Measurements from ENCODE around the gene QSOX1.

QSOX1 gene

GRCh38 chr1:180238675-180239074 lies 84.0 kb downstream of the QSOX1 start:
- Histone ChIP-seq H4K20me1 (ENCODE audit: control insufficient read depth, insufficient read depth, low read depth, low read length) (peaks cover 5% of the 10 kb centered on the region; the same call in 1 of the 2 replicates), H3K9me2 (replicated peaks; ENCODE audit: control insufficient read depth, low read length) (no peaks in the 10 kb centered on the region), H3F3A (ENCODE audit: control insufficient read depth, insufficient read depth) (no peaks in the 10 kb centered on the region), H3K4me2 (ENCODE audit: low read length) (no peak overlapping the region), H3K27ac (ENCODE audit: low read depth, low read length) (no peak overlapping the region), H3K4me3 (ENCODE audit: low read length) (no peak overlapping the region), H3K79me2 (ENCODE audit: control insufficient read depth, low read length) (no peaks in the 10 kb centered on the region), H3K9me3 (ENCODE audit: control insufficient read depth, insufficient read depth, low read length) (no peaks in the 10 kb centered on the region), H3K36me3 (ENCODE audit: control insufficient read depth, low read length) (no peaks in the 10 kb centered on the region), H3K27me3 (ENCODE audit: control insufficient read depth, low read length) (peaks cover 47% of the 10 kb centered on the region), H3K4me1 (ENCODE audit: control insufficient read depth, low read length) (peaks cover 8% of the 10 kb centered on the region)
- TF ChIP-seq EZH2phosphoT487 (IDR thresholded peaks at IDR 0.05; ENCODE audit: borderline replicate concordance, low read length) (no peak), CTCF (IDR thresholded peaks at IDR 0.05; ENCODE audit: low read depth, low read length, poor library complexity, severe bottlenecking) (no peak)

- no peaks in the 10 kb centered on the region for H3K79me2 ChIP-seq (ENCODE audit: control insufficient read depth, low read length)
- H3K9me3 ChIP-seq (ENCODE audit: control insufficient read depth, insufficient read depth, low read length): no peaks in the 10 kb centered on the region
- H4K20me1 ChIP-seq (ENCODE audit: control insufficient read depth, insufficient read depth, low read depth, low read length): peaks cover 5% of the 10 kb centered on the region; the same call in 1 of the 2 replicates
- H3K27me3 ChIP-seq (ENCODE audit: control insufficient read depth, low read length): peaks cover 47% of the 10 kb centered on the region
- H3K27ac ChIP-seq (ENCODE audit: low read depth, low read length): no peak overlapping the region
- H3K4me2 ChIP-seq (ENCODE audit: low read length): no peak overlapping the region
- no peaks in the 10 kb centered on the region for H3F3A ChIP-seq (ENCODE audit: control insufficient read depth, insufficient read depth)
- no peaks in the 10 kb centered on the region for H3K36me3 ChIP-seq (ENCODE audit: control insufficient read depth, low read length)
- peaks cover 8% of the 10 kb centered on the region for H3K4me1 ChIP-seq (ENCODE audit: control insufficient read depth, low read length)
- H3K9me2 ChIP-seq (replicated peaks; ENCODE audit: control insufficient read depth, low read length): no peaks in the 10 kb centered on the region
- TF ChIP-seq CTCF (IDR thresholded peaks at IDR 0.05; ENCODE audit: low read depth, low read length, poor library complexity, severe bottlenecking) (no peak), EZH2phosphoT487 (IDR thresholded peaks at IDR 0.05; ENCODE audit: borderline replicate concordance, low read length) (no peak)
- H3K4me3 ChIP-seq (ENCODE audit: low read length): no peak overlapping the region
Observed at GRCh38 chr1:180239145-180240096, 84.8 kb downstream of the QSOX1 start.

- H4K20me1 ChIP-seq (ENCODE audit: control insufficient read depth, insufficient read depth, low read depth, low read length): 0 out of 2 replicates have a peak, but pooled peaks cover under 1% of the 10 kb centered on the region
- H3K4me3 ChIP-seq (ENCODE audit: low read length): no peak overlapping the region
- peaks cover 34% of the 10 kb centered on the region for H3K27me3 ChIP-seq (ENCODE audit: control insufficient read depth, low read length)
- no peaks in the 10 kb centered on the region for H3K36me3 ChIP-seq (ENCODE audit: control insufficient read depth, low read length)
- no peaks in the 10 kb centered on the region for H3K9me3 ChIP-seq (ENCODE audit: control insufficient read depth, insufficient read depth, low read length)
- no peaks in the 10 kb centered on the region for H3F3A ChIP-seq (ENCODE audit: control insufficient read depth, insufficient read depth)
- no peak overlapping the region for H3K4me2 ChIP-seq (ENCODE audit: low read length)
- H3K9me2 ChIP-seq (replicated peaks; ENCODE audit: control insufficient read depth, low read length): no peaks in the 10 kb centered on the region
- peaks cover 8% of the 10 kb centered on the region for H3K4me1 ChIP-seq (ENCODE audit: control insufficient read depth, low read length)
- TF ChIP-seq EZH2phosphoT487 (IDR thresholded peaks at IDR 0.05; ENCODE audit: borderline replicate concordance, low read length) (no peak), CTCF (IDR thresholded peaks at IDR 0.05; ENCODE audit: low read depth, low read length, poor library complexity, severe bottlenecking) (no peak)
- no peak overlapping the region for H3K27ac ChIP-seq (ENCODE audit: low read depth, low read length)
- no peaks in the 10 kb centered on the region for H3K79me2 ChIP-seq (ENCODE audit: control insufficient read depth, low read length)
Observed at GRCh38 chr1:180241716-180242544, 87.3 kb downstream of the QSOX1 start.
